Peyer's patch (tissue), 4 donors: ENCODE measurements around the gene TPPP3. TPM values are rescaled to one million over a fixed set of nuclear protein-coding genes. Genes with fewer than 3 reads are reported as not detected.
A peak's percentile ranks its signal among the peaks of the same experiment; 100 is the strongest.
"Not testable (repeated sequence)": the region's sequence is repeated elsewhere in the genome, so short reads cannot be mapped to it uniquely, and the experiment has no call there.

Experiments
- DNase-seq, 3 donors: peaks; one replicate each; pipeline ENCODE4 v3.0.0-alpha.2; 2017 to 2019
- H3K27ac ChIP-seq, 4 donors: fragments of 200-600 bp; sonication (generic); one replicate each; pipeline ENCODE4 v1.5.1; 2016 to 2019
- H3K27me3 ChIP-seq, 2 donors: fragments of 200-600 bp; sonication (generic); one replicate each; pipeline ENCODE4 v1.5.1; 2019
- H3K36me3 ChIP-seq, 3 donors: fragments of 200-600 bp; sonication (generic); one replicate each; pipeline ENCODE4 v1.5.1; 2016 to 2019
- H3K4me1 ChIP-seq, 4 donors: fragments of 200-600 bp; sonication (generic); one replicate each; pipeline ENCODE4 v1.5.1; 2016 to 2019
- H3K4me3 ChIP-seq, 4 donors: fragments of 200-600 bp; sonication (generic); 1 replicate in 3 of 4; 2 replicates in 1 of 4; pipeline ENCODE4 v1.5.1; 2016 to 2019; ENCODE audit warnings: mild to moderate bottlenecking in 1 of 4
- H3K9me3 ChIP-seq, 4 donors: fragments of 200-600 bp; sonication (generic); one replicate each; pipeline ENCODE4 v1.5.1; 2016 to 2019; ENCODE audit warnings: mild to moderate bottlenecking in 1 of 4
- CTCF ChIP-seq, 6 experiments: fragments of 450-650 bp in 4 of 6; fragments of 200-600 bp in 2 of 6; sonication (generic) in 1 of 6; IDR thresholded peaks; one replicate each; pipeline ENCODE4 v1.5.1; 2017 to 2019; ENCODE audit warnings: antibody characterized with exemption in 6 of 6, mild to moderate bottlenecking in 3 of 6, moderate library complexity in 1 of 6
- POLR2A ChIP-seq, 2 donors: fragments of 450-650 bp; IDR thresholded peaks; one replicate each; pipeline ENCODE4 v1.5.1; 2017; ENCODE audit warnings: antibody characterized with exemption in 2 of 2, mild to moderate bottlenecking in 2 of 2, moderate library complexity in 2 of 2
- total RNA-seq, 4 donors: library from RNA; depleted of rRNA; stranded (reverse); fragments of >200 nt; gene quantifications; one replicate each; pipeline ENCODE4 v1.1.0, GENCODE V29; 2016

The TPPP3 gene
- total RNA-seq, 4 donors from 2014 or later: 6.6 to 33.3 (median 16.6) TPM

GRCh38 chr16:67419931-67420330, 26.6 kb upstream of the TPPP3 start:
- Histone ChIP-seq H3K36me3 (no peaks in the 10 kb centered on the region), H3K27ac (no peak overlapping the region), H3K4me3 (no peak overlapping the region), H3K9me3 (no peaks in the 10 kb centered on the region), H3K4me1 (peaks cover 6 to 17% (median 7%) of the 10 kb centered on the region in 4 donors), H3K27me3 (no peaks in the 10 kb centered on the region)
- no peak for DNase-seq
- TF ChIP-seq CTCF (IDR thresholded peaks at IDR 0.05) (no peak), POLR2A (IDR thresholded peaks at IDR 0.05) (no peak)

- no peaks in the 10 kb centered on the region for H3K27me3 ChIP-seq
- no peak for TF ChIP-seq POLR2A (IDR thresholded peaks at IDR 0.05)
- no peak for TF ChIP-seq CTCF (IDR thresholded peaks at IDR 0.05)
Measured at GRCh38 chr16:67419502-67419901, 26.2 kb upstream of the TPPP3 start.

GRCh38 chr16:67417333-67418061, 24.2 kb upstream of the TPPP3 start:
- H3K27me3 ChIP-seq: no peaks in the 10 kb centered on the region
- H3K4me3 ChIP-seq: no peak overlapping the region
- peaks cover 6 to 25% (median 7%) of the 10 kb centered on the region in 4 donors for H3K4me1 ChIP-seq
- H3K27ac ChIP-seq: no peak overlapping the region
- no peak for DNase-seq
- no peaks in the 10 kb centered on the region for H3K9me3 ChIP-seq
- no peaks in the 10 kb centered on the region for H3K36me3 ChIP-seq
- TF ChIP-seq POLR2A (IDR thresholded peaks at IDR 0.05) (no peak), CTCF (IDR thresholded peaks at IDR 0.05) (no peak)

More at GRCh38 chr16:67419502-67419901, 26.2 kb upstream of the TPPP3 start:
- no peak for DNase-seq
- no peaks in the 10 kb centered on the region for H3K9me3 ChIP-seq
- H3K36me3 ChIP-seq: no peaks in the 10 kb centered on the region
- no peak overlapping the region for H3K27ac ChIP-seq
- peaks cover 6 to 18% (median 7%) of the 10 kb centered on the region in 4 donors for H3K4me1 ChIP-seq
- H3K4me3 ChIP-seq: no peak overlapping the region

GRCh38 chr16:67415872-67416793, 22.8 kb upstream of the TPPP3 start, which contains the start of gene ZDHHC1:
Gene ZDHHC1, minus strand, starts transcription at chr16:67416477. Its CDS starts 8,702 bp downstream, at chr16:67407775.
- peaks cover 6 to 25% (median 7%) of the 10 kb centered on the region in 4 donors for H3K4me1 ChIP-seq
- peak; percentile 47 to 82 (median 78) for DNase-seq
- peak within 1 kb of the TSS; percentile 30 to 72 (median 68) for H3K27ac ChIP-seq
- TF ChIP-seq CTCF (IDR thresholded peaks at IDR 0.05) (peak in 5 of 6 experiments; percentile 32 to 74 (median 58)), POLR2A (IDR thresholded peaks at IDR 0.05) (no peak)
- no peaks in the 10 kb centered on the region for H3K27me3 ChIP-seq
- no peaks in the 10 kb centered on the region for H3K9me3 ChIP-seq
- no peaks in the 10 kb centered on the region for H3K36me3 ChIP-seq
- peak within 1 kb of the TSS; percentile 57 to 86 (median 70) for H3K4me3 ChIP-seq

- Histone ChIP-seq H3K27ac (peak overlapping the region in 3 of 4 donors; percentile 30 to 72 (median 66)), H3K4me1 (peaks cover 6 to 25% (median 7%) of the 10 kb centered on the region in 4 donors), H3K4me3 (peak overlapping the region in 3 of 4 donors; percentile 57 to 86 (median 65))
- H3K9me3 ChIP-seq, H3K27me3 ChIP-seq, H3K36me3 ChIP-seq, DNase-seq: not testable (repeated sequence)
Measured at GRCh38 chr16:67415421-67415820, 22.1 kb upstream of the TPPP3 start.
